Tibial nerve (tissue), 4 donors: ENCODE data around the gene DDX46. TPM values are rescaled to one million over a fixed set of nuclear protein-coding genes. Genes with fewer than 3 reads are reported as not detected.
"Not testable (repeated sequence)": the region's sequence is repeated elsewhere in the genome, so short reads cannot be mapped to it uniquely, and the experiment has no call there.

ENCODE experiments used
- DNase-seq, 2 donors: peaks; one replicate each; pipeline ENCODE4 v3.0.0-alpha.2; 2019; ENCODE audit warnings: low spot score in 2 of 2
- H3K27ac ChIP-seq, 4 donors: fragments of 200-600 bp; sonication (generic) in 3 of 4; one replicate each; pipeline ENCODE4 v1.5.1; 2017 to 2019; ENCODE audit warnings: mild to moderate bottlenecking in 1 of 4
- H3K27me3 ChIP-seq, 2 donors: fragments of 200-600 bp; sonication (generic) in 1 of 2; one replicate each; pipeline versions ENCODE4 v1.5.1 to v1.6.0; 2017 to 2019
- H3K36me3 ChIP-seq, 3 donors: fragments of 200-600 bp; sonication (generic); one replicate each; pipeline ENCODE4 v1.5.1; 2018 to 2019
- H3K4me1 ChIP-seq, 4 donors: fragments of 200-600 bp; sonication (generic) in 3 of 4; one replicate each; pipeline ENCODE4 v1.5.1; 2017 to 2019
- H3K4me3 ChIP-seq, 4 donors: fragments of 200-600 bp; sonication (generic) in 3 of 4; one replicate each; pipeline ENCODE4 v1.5.1; 2017 to 2019; ENCODE audit warnings: mild to moderate bottlenecking in 1 of 4, moderate library complexity in 1 of 4
- H3K9me3 ChIP-seq, 4 donors: fragments of 200-600 bp; sonication (generic) in 3 of 4; one replicate each; pipeline ENCODE4 v1.5.1; 2017 to 2019
- CTCF ChIP-seq, 5 experiments: fragments of 200-600 bp in 3 of 5; fragments of 450-650 bp in 2 of 5; sonication (generic) in 3 of 5; IDR thresholded peaks; one replicate each; pipeline ENCODE4 v1.5.1; 2016 to 2019; ENCODE audit warnings: antibody characterized with exemption in 5 of 5, mild to moderate bottlenecking in 3 of 5, moderate library complexity in 2 of 5
- EP300 ChIP-seq, 2 donors: sonication (generic); formaldehyde crosslinking; IDR thresholded peaks; one replicate each; pipeline ENCODE4 v1.6.1; 2017; ENCODE audit warnings: antibody characterized with exemption in 2 of 2, mild to moderate bottlenecking in 1 of 2
- POLR2A ChIP-seq, 2 donors: fragments of 450-650 bp; IDR thresholded peaks; one replicate each; pipeline ENCODE4 v1.6.1; 2017; ENCODE audit warnings: antibody characterized with exemption in 2 of 2, mild to moderate bottlenecking in 2 of 2, moderate library complexity in 2 of 2
- WGBS, 2 donors: methylation state at CpG; one replicate each; pipeline ENCODE4 v1.1.5; 2018; 5-methylcytosine and 5-hydroxymethylcytosine counted together
- total RNA-seq, 4 donors: library from RNA; depleted of rRNA; stranded (reverse); fragments of >200 nt; gene quantifications; one replicate each; pipeline ENCODE4 v1.1.0, GENCODE V29; 2016

DDX46 gene
- 10 to 100 TPM; 27.7 to 53.1 (median 39.9) TPM for total RNA-seq

GRCh38 chr5:134758504-134759341, at the start of gene DDX46:
TSS of gene DDX46 (plus strand) at chr5:134758779. CDS start at chr5:134758939, 160 bp downstream.
- Histone ChIP-seq H3K27me3 (no peaks in the 10 kb centered on the region), H3K4me3 (peak within 1 kb of the TSS; percentile 57 to 98 (median 74)), H3K36me3 (peaks cover 0 to 6% (median 0%) of the 10 kb centered on the region in 3 donors), H3K27ac (peak within 1 kb of the TSS in 3 of 4 donors; percentile 74 to 85 (median 78)), H3K4me1 (peaks cover 4 to 39% (median 21%) of the 10 kb centered on the region in 4 donors), H3K9me3 (no peaks in the 10 kb centered on the region)
- DNase-seq, result peak; percentile 83 to 89
- WGBS, 2 donors, result 0 to 1% methylated on average over 38 to 47 of the region's 73 CpGs
- TF ChIP-seq CTCF (IDR thresholded peaks at IDR 0.05) (peak; percentile 68 to 90 (median 83)), POLR2A (IDR thresholded peaks at IDR 0.05) (peak; percentile 28 to 45), EP300 (IDR thresholded peaks at IDR 0.05) (peak; percentile 55 to 89)

GRCh38 chr5:134714120-134714519, 44.5 kb upstream of the DDX46 start:
- Histone ChIP-seq H3K4me3 (no peak overlapping the region), H3K9me3 (no peaks in the 10 kb centered on the region), H3K4me1 (no peaks in the 10 kb centered on the region), H3K27me3 (no peaks in the 10 kb centered on the region), H3K27ac (no peak overlapping the region), H3K36me3 (peaks cover 0 to 98% (median 0%) of the 10 kb centered on the region in 3 donors)
- WGBS, 2 donors, result 89 to 92% methylated on average over 5 of the region's 5 CpGs
- TF ChIP-seq EP300 (IDR thresholded peaks at IDR 0.05) (no peak), CTCF (IDR thresholded peaks at IDR 0.05) (no peak), POLR2A (IDR thresholded peaks at IDR 0.05) (no peak)
- no peak for DNase-seq

- H3K36me3 ChIP-seq, result peaks cover 0 to 98% (median 0%) of the 10 kb centered on the region in 3 donors
- H3K4me3 ChIP-seq, result no peak overlapping the region
- TF ChIP-seq POLR2A (IDR thresholded peaks at IDR 0.05) (no peak), EP300 (IDR thresholded peaks at IDR 0.05) (no peak), CTCF (IDR thresholded peaks at IDR 0.05) (no peak)
- no peak overlapping the region for H3K27ac ChIP-seq
- DNase-seq, result no peak
- 98 to 100% methylated on average over 3 of the region's 3 CpGs for WGBS, 2 donors
- no peaks in the 10 kb centered on the region for H3K4me1 ChIP-seq
- no peaks in the 10 kb centered on the region for H3K27me3 ChIP-seq
- H3K9me3 ChIP-seq, result no peaks in the 10 kb centered on the region
These were observed 44.0 kb upstream of the DDX46 start for GRCh38 chr5:134714541-134714940.

GRCh38 chr5:134715466-134715865, 43.1 kb upstream of the DDX46 start:
- H3K4me1 ChIP-seq, DNase-seq, H3K27me3 ChIP-seq, H3K9me3 ChIP-seq, H3K27ac ChIP-seq, H3K4me3 ChIP-seq: not testable (repeated sequence)
- H3K36me3 ChIP-seq, result peaks cover 0 to 98% (median 0%) of the 10 kb centered on the region in 3 donors
- 90 to 92% methylated on average over 4 of the region's 4 CpGs for WGBS, 2 donors

- no peaks in the 10 kb centered on the region for H3K4me1 ChIP-seq
- no peaks in the 10 kb centered on the region for H3K9me3 ChIP-seq
- no peak for DNase-seq
- peaks cover 0 to 61% (median 0%) of the 10 kb centered on the region in 3 donors for H3K36me3 ChIP-seq
- no peak overlapping the region for H3K4me3 ChIP-seq
- TF ChIP-seq CTCF (IDR thresholded peaks at IDR 0.05), result no peak
- TF ChIP-seq EP300 (IDR thresholded peaks at IDR 0.05), result no peak
- TF ChIP-seq POLR2A (IDR thresholded peaks at IDR 0.05), result no peak
- no peak overlapping the region for H3K27ac ChIP-seq
- no peaks in the 10 kb centered on the region for H3K27me3 ChIP-seq
- WGBS, 2 donors, result 86 to 94% methylated on average over 1 of the region's 1 CpG
These were observed 33.7 kb upstream of the DDX46 start for GRCh38 chr5:134724872-134725271.
